SKM-1 treated with dmso at 0.1 percent for 144 hours (cell line): ENCODE data around the gene KRT9.
"Not testable (repeated sequence)": the region's sequence is repeated elsewhere in the genome, so short reads cannot be mapped to it uniquely, and the experiment has no call there.

Experiments
- DNase-seq: peaks from one replicate; lab custom pipeline; 2025; ENCODE audit not compliant: unreplicated experiment; lab: John Stamatoyannopoulos, UW

The KRT9 gene

GRCh38 chr17:41547378-41547841, 24.4 kb downstream of the KRT9 start:
- no peak for DNase-seq

GRCh38 chr17:41546819-41547218, 25.0 kb downstream of the KRT9 start:
- DNase-seq: no peak

GRCh38 chr17:41545829-41546410, 25.9 kb downstream of the KRT9 start:
- DNase-seq: no peak

GRCh38 chr17:41544935-41545334, 26.9 kb downstream of the KRT9 start:
- no peak for DNase-seq

- no peak for DNase-seq
Measured at GRCh38 chr17:41544491-41544892, 27.4 kb downstream of the KRT9 start.

- not testable (repeated sequence) for DNase-seq
Measured at GRCh38 chr17:41542786-41543185, 29.1 kb downstream of the KRT9 start.

GRCh38 chr17:41542357-41542756, 29.5 kb downstream of the KRT9 start:
- DNase-seq: no peak

GRCh38 chr17:41540921-41541625, 30.8 kb downstream of the KRT9 start:
- no peak for DNase-seq

- no peak for DNase-seq
Measured at GRCh38 chr17:41539979-41540701, 31.7 kb downstream of the KRT9 start.

- no peak for DNase-seq
Measured at GRCh38 chr17:41539071-41539492, 32.8 kb downstream of the KRT9 start.

GRCh38 chr17:41538565-41538991, 33.3 kb downstream of the KRT9 start:
- no peak for DNase-seq

GRCh38 chr17:41537990-41538389, 33.9 kb downstream of the KRT9 start:
- no peak for DNase-seq

- no peak for DNase-seq
Measured at GRCh38 chr17:41537614-41537954, 34.3 kb downstream of the KRT9 start.

GRCh38 chr17:41536741-41537613, 34.9 kb downstream of the KRT9 start:
- DNase-seq: no peak

- no peak for DNase-seq
Measured at GRCh38 chr17:41535764-41536481, 35.9 kb downstream of the KRT9 start.

- DNase-seq: no peak
Measured at GRCh38 chr17:41534899-41535546, 36.8 kb downstream of the KRT9 start.

GRCh38 chr17:41533613-41534012, 38.2 kb downstream of the KRT9 start:
- no peak for DNase-seq

GRCh38 chr17:41532947-41533570, 38.8 kb downstream of the KRT9 start:
- DNase-seq: no peak

- DNase-seq: no peak
Measured at GRCh38 chr17:41531993-41532392, 39.9 kb downstream of the KRT9 start.
